T-helper 1 cell treated with Interleukin-12 subunit alpha and Interleukin-12 subunit beta and Interleukin-4 antibody, amounts not matched to agents 30 μg/mL and 1 μg/mL, for 36 hours (primary cell): ENCODE data around the gene UBE2F.
"Not testable (repeated sequence)": the region's sequence is repeated elsewhere in the genome, so short reads cannot be mapped to it uniquely, and the experiment has no call there.

ENCODE experiments used
- H3K27ac Mint-ChIP-seq: one replicate; pipeline ENCODE4 v1.8.0; 2021; ENCODE audit warnings: mild to moderate bottlenecking, mixed read lengths
- H3K27me3 Mint-ChIP-seq: one replicate; pipeline ENCODE4 v1.8.0; 2021; ENCODE audit warnings: low read depth, mixed read lengths
- H3K36me3 Mint-ChIP-seq: one replicate; pipeline ENCODE4 v1.8.0; 2021; ENCODE audit warnings: low read depth, mixed read lengths
- H3K4me1 Mint-ChIP-seq: one replicate; pipeline ENCODE4 v1.8.0; 2021; ENCODE audit warnings: low read depth, mixed read lengths
- H3K4me3 Mint-ChIP-seq: one replicate; pipeline ENCODE4 v1.8.0; 2021; ENCODE audit warnings: mild to moderate bottlenecking, moderate library complexity, mixed read lengths
- H3K9me3 Mint-ChIP-seq: one replicate; pipeline ENCODE4 v1.8.0; 2021; ENCODE audit warnings: mixed read lengths

The UBE2F gene

GRCh38 chr2:237935740-237936452 is 30.9 kb upstream of the UBE2F start:
- Mint-ChIP-seq H3K27me3 (no peaks in the 10 kb centered on the region), H3K27ac (no peak overlapping the region), H3K4me3 (no peak overlapping the region), H3K9me3 (no peaks in the 10 kb centered on the region), H3K4me1 (peaks cover 21% of the 10 kb centered on the region), H3K36me3 (no peaks in the 10 kb centered on the region)

GRCh38 chr2:237939251-237939650 is 27.6 kb upstream of the UBE2F start:
- Mint-ChIP-seq H3K4me3 (no peak overlapping the region), H3K9me3 (peaks cover 2% of the 10 kb centered on the region), H3K27ac (no peak overlapping the region), H3K27me3 (no peaks in the 10 kb centered on the region), H3K4me1 (peaks cover 38% of the 10 kb centered on the region), H3K36me3 (peaks cover 3% of the 10 kb centered on the region)

GRCh38 chr2:237940828-237941227 is 26.0 kb upstream of the UBE2F start:
- peaks cover 10% of the 10 kb centered on the region for H3K36me3 Mint-ChIP-seq
- peaks cover 38% of the 10 kb centered on the region for H3K4me1 Mint-ChIP-seq
- H3K4me3 Mint-ChIP-seq = no peak overlapping the region
- H3K27ac Mint-ChIP-seq = no peak overlapping the region
- peaks cover 18% of the 10 kb centered on the region for H3K9me3 Mint-ChIP-seq
- no peaks in the 10 kb centered on the region for H3K27me3 Mint-ChIP-seq

GRCh38 chr2:237941239-237941638 is 25.6 kb upstream of the UBE2F start:
- Mint-ChIP-seq H3K9me3 (peaks cover 22% of the 10 kb centered on the region), H3K27ac (peak overlapping the region; percentile 90), H3K4me1 (peaks cover 38% of the 10 kb centered on the region)

GRCh38 chr2:237942513-237942899 is 24.3 kb upstream of the UBE2F start:
- Mint-ChIP-seq H3K27me3 (no peaks in the 10 kb centered on the region), H3K4me3 (peak overlapping the region; percentile 46), H3K36me3 (peaks cover 19% of the 10 kb centered on the region), H3K4me1 (peaks cover 43% of the 10 kb centered on the region), H3K9me3 (peaks cover 31% of the 10 kb centered on the region), H3K27ac (peak overlapping the region; percentile 90)

More at GRCh38 chr2:237941239-237941638, 25.6 kb upstream of the UBE2F start:
- Mint-ChIP-seq H3K27me3 (no peaks in the 10 kb centered on the region), H3K4me3 (no peak overlapping the region), H3K36me3 (peaks cover 13% of the 10 kb centered on the region)

- Mint-ChIP-seq H3K27me3 (no peaks in the 10 kb centered on the region), H3K4me3 (no peak overlapping the region), H3K4me1 (peaks cover 43% of the 10 kb centered on the region), H3K9me3 (peaks cover 31% of the 10 kb centered on the region), H3K36me3 (peaks cover 20% of the 10 kb centered on the region), H3K27ac (peak overlapping the region; percentile 90)
These were observed 23.3 kb upstream of the UBE2F start for GRCh38 chr2:237943395-237944094.

- Mint-ChIP-seq H3K4me3 (no peak overlapping the region), H3K27me3 (no peaks in the 10 kb centered on the region), H3K36me3 (peaks cover 20% of the 10 kb centered on the region), H3K27ac (peak overlapping the region; percentile 62), H3K4me1 (peaks cover 43% of the 10 kb centered on the region), H3K9me3 (peaks cover 31% of the 10 kb centered on the region)
These were observed 22.5 kb upstream of the UBE2F start for GRCh38 chr2:237944302-237944701.

- Mint-ChIP-seq H3K27me3 (no peaks in the 10 kb centered on the region), H3K4me1 (peaks cover 30% of the 10 kb centered on the region), H3K4me3 (no peak overlapping the region), H3K27ac (peak overlapping the region; percentile 78), H3K36me3 (peaks cover 20% of the 10 kb centered on the region), H3K9me3 (peaks cover 31% of the 10 kb centered on the region)
These were observed 20.4 kb upstream of the UBE2F start for GRCh38 chr2:237946423-237946822.

GRCh38 chr2:237951354-237951753 is 15.5 kb upstream of the UBE2F start:
- H3K4me1 Mint-ChIP-seq, H3K4me3 Mint-ChIP-seq, H3K36me3 Mint-ChIP-seq, H3K9me3 Mint-ChIP-seq, H3K27ac Mint-ChIP-seq: not testable (repeated sequence)
- peaks cover 18% of the 10 kb centered on the region for H3K27me3 Mint-ChIP-seq

GRCh38 chr2:237951878-237952277 is 14.9 kb upstream of the UBE2F start:
- peaks cover 5% of the 10 kb centered on the region for H3K4me1 Mint-ChIP-seq
- H3K9me3 Mint-ChIP-seq = peaks cover 5% of the 10 kb centered on the region
- H3K36me3 Mint-ChIP-seq = peaks cover 6% of the 10 kb centered on the region
- no peak overlapping the region for H3K4me3 Mint-ChIP-seq
- H3K27me3 Mint-ChIP-seq = peaks cover 21% of the 10 kb centered on the region
- H3K27ac Mint-ChIP-seq = no peak overlapping the region

GRCh38 chr2:237952851-237953250 is 14.0 kb upstream of the UBE2F start:
- no peak overlapping the region for H3K4me3 Mint-ChIP-seq
- no peaks in the 10 kb centered on the region for H3K36me3 Mint-ChIP-seq
- H3K9me3 Mint-ChIP-seq = no peaks in the 10 kb centered on the region
- peaks cover 5% of the 10 kb centered on the region for H3K4me1 Mint-ChIP-seq
- peak overlapping the region; percentile 38 for H3K27ac Mint-ChIP-seq
- peaks cover 30% of the 10 kb centered on the region for H3K27me3 Mint-ChIP-seq

GRCh38 chr2:237955640-237956401 is 11.0 kb upstream of the UBE2F start:
- no peaks in the 10 kb centered on the region for H3K9me3 Mint-ChIP-seq
- H3K4me1 Mint-ChIP-seq = peaks cover 5% of the 10 kb centered on the region
- H3K27ac Mint-ChIP-seq = no peak overlapping the region
- peaks cover 34% of the 10 kb centered on the region for H3K27me3 Mint-ChIP-seq
- no peaks in the 10 kb centered on the region for H3K36me3 Mint-ChIP-seq
- H3K4me3 Mint-ChIP-seq = no peak overlapping the region

- Mint-ChIP-seq H3K4me3 (no peak overlapping the region), H3K9me3 (no peaks in the 10 kb centered on the region), H3K4me1 (peaks cover 5% of the 10 kb centered on the region), H3K27ac (no peak overlapping the region), H3K27me3 (peaks cover 34% of the 10 kb centered on the region), H3K36me3 (no peaks in the 10 kb centered on the region)
These were observed 10.4 kb upstream of the UBE2F start for GRCh38 chr2:237956402-237956736.

- Mint-ChIP-seq H3K27ac (no peak overlapping the region), H3K36me3 (peaks cover 5% of the 10 kb centered on the region), H3K4me1 (peaks cover 6% of the 10 kb centered on the region), H3K27me3 (peaks cover 16% of the 10 kb centered on the region), H3K9me3 (peaks cover 17% of the 10 kb centered on the region), H3K4me3 (no peak overlapping the region)
These were observed 5.2 kb upstream of the UBE2F start for GRCh38 chr2:237961637-237962036.
